Measurements from ENCODE around the gene KISS1.

DNA sequence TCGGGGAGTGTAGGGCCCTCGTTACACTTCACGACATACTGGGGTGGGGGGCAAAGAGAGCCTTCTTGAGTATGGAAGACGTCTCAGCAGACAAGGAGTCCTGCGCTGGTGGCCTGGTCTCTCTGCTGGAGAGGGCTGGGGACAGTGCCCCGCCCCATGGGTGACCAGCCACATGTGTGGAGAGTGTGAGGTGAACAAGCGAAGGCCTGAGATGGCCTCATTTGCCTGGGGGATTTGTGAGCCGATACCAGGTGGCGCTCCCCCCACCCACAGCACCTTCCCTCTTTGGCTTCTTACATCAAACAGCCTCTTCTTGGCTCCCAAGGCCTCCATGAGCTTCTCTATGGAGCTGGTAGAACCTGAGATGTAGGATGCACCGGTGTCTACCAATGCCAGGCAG lies 40.4 kb downstream of the KISS1 start:
- TF ChIP-seq POLR2A (IDR thresholded peaks at IDR 0.05) = no peak
- TF ChIP-seq, protein P1, sequence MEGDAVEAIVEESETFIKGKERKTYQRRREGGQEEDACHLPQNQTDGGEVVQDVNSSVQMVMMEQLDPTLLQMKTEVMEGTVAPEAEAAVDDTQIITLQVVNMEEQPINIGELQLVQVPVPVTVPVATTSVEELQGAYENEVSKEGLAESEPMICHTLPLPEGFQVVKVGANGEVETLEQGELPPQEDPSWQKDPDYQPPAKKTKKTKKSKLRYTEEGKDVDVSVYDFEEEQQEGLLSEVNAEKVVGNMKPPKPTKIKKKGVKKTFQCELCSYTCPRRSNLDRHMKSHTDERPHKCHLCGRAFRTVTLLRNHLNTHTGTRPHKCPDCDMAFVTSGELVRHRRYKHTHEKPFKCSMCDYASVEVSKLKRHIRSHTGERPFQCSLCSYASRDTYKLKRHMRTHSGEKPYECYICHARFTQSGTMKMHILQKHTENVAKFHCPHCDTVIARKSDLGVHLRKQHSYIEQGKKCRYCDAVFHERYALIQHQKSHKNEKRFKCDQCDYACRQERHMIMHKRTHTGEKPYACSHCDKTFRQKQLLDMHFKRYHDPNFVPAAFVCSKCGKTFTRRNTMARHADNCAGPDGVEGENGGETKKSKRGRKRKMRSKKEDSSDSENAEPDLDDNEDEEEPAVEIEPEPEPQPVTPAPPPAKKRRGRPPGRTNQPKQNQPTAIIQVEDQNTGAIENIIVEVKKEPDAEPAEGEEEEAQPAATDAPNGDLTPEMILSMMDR (IDR thresholded peaks at IDR 0.05) = no peak
- no peak for TF ChIP-seq POLR2AphosphoS5 (IDR thresholded peaks at IDR 0.05; ENCODE audit: insufficient read depth in 1 of 2, low read depth in 1 of 2)

Data from vagina (tissue), 2 donors.